ENCODE data around the gene BCL11B. TPM values are rescaled to one million over a fixed set of nuclear protein-coding genes. Genes with fewer than 3 reads are reported as not detected.
"Not testable (repeated sequence)": the region's sequence is repeated elsewhere in the genome, so short reads cannot be mapped to it uniquely, and the experiment has no call there.

BCL11B gene
- total RNA-seq, 1 donor = not detected

DNA sequence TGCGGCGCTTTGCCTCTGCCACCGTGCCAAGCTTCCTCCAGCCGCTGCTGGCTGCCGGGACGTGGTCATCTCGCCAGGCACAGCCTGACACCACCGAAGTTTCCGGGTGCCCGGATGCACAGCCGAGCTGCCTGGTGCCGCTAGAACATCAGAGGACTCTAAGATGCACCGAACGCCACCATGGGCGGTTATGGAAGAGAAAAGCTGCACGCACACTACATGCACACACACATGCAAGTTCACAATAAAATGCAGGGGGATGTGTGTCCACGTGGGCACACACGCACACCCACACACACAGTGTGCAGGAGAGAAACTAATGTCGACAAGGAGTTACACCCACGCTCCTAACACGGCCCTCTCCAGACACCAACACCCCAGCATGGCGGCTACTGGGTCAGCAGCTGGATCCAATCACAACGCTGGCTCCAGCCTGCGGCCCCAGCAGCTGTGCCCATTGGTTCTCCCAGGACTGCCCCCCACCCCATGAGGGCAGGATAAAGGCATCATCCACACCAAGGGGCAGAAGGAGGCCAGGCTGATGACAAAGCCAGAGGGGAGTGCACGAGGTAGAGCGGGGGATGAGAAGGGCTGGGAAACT is 82.7 kb downstream of the BCL11B start:
- DNase-seq (ENCODE audit: low read depth) = no peak
- TF ChIP-seq, protein P1, sequence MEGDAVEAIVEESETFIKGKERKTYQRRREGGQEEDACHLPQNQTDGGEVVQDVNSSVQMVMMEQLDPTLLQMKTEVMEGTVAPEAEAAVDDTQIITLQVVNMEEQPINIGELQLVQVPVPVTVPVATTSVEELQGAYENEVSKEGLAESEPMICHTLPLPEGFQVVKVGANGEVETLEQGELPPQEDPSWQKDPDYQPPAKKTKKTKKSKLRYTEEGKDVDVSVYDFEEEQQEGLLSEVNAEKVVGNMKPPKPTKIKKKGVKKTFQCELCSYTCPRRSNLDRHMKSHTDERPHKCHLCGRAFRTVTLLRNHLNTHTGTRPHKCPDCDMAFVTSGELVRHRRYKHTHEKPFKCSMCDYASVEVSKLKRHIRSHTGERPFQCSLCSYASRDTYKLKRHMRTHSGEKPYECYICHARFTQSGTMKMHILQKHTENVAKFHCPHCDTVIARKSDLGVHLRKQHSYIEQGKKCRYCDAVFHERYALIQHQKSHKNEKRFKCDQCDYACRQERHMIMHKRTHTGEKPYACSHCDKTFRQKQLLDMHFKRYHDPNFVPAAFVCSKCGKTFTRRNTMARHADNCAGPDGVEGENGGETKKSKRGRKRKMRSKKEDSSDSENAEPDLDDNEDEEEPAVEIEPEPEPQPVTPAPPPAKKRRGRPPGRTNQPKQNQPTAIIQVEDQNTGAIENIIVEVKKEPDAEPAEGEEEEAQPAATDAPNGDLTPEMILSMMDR (IDR thresholded peaks at IDR 0.05; ENCODE audit: insufficient read depth, low read depth, low read length) = no peak
- no peak overlapping the region for H3K4me3 ChIP-seq (ENCODE audit: low read depth, low read length)

DNA sequence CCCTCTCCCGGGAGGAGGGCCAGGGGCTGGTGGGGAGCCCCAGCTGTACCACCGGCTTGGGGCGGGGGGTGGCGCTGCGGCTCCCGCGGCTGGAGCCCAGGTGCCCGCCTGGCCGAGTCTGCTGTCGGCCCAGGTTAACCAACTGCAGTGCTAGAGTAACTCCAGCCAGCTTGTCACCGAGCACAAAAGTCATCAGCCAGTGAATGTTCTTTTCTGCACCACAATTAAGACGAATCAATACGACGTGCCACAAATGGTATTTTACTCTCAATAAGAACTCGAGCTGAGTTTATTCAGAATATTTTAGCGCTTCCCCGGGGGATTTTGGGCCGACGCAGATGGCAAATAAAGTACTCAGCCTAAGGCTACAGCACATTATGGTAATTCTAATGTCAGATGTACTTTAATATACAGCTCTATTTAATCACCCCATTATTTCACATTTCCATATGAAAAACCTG is 83.2 kb downstream of the BCL11B start:
- TF ChIP-seq, protein P1 (IDR thresholded peaks at IDR 0.05; ENCODE audit: insufficient read depth, low read depth, low read length) = no peak
- no peak overlapping the region for H3K4me3 ChIP-seq (ENCODE audit: low read depth, low read length)
- no peak for DNase-seq (ENCODE audit: low read depth)

DNA sequence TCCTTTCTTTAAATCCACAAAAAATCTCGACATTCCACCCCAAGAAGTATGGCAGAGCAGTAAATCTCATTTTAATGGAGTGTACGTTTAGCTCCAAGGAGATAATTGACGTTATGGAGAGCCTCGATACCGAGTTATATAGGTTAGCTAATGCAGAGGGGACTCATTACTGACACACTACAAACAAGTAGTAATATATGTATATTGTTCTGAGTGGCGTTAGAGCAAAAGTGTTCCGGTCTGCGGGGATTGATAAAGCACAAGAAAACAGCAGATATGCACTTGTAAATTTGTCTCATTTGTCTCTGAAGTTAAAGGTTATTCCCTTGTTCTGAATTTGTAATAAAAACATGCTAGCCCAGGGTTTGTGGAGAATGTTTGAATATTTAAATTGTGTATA is 84.1 kb downstream of the BCL11B start:
- no peak for DNase-seq (ENCODE audit: low read depth)
- TF ChIP-seq, protein P1 (IDR thresholded peaks at IDR 0.05; ENCODE audit: insufficient read depth, low read depth, low read length) = no peak
- H3K4me3 ChIP-seq (ENCODE audit: low read depth, low read length) = no peak overlapping the region

DNA sequence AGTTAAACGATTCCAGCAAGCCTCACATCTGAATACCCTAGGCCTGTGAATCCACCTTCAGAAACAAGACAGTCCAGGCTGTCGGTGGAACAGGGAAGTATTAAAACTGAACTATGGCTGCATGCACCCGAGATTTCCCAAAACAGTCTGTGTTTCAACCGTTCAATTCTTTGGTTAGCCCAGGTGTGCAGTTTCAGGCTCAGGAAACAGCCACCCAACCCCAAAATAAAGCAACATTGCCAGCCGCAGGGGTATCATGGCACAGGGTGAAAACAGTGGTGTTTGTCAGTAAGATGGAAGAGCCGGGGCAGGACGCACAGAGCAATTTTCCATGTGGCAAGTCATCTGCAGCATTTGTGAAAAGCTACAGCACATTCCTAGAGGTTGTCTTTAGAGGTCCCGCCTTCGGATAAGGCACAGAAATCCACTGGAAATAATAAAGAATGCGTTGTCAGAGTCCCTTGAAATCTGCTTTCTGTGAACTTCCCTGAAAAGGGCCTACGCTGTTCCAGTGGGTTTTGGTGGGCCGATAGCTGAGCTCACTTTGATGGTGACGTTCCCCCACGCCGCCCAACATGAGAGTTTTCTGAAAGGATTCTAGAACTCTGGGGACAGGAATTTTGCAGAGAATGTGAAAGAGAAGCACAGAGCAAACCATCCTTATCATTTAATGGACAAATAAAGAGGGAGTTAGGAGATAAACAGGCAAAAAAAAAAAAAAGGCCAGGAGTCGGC is 84.9 kb downstream of the BCL11B start:
- TF ChIP-seq, protein P1 (IDR thresholded peaks at IDR 0.05; ENCODE audit: insufficient read depth, low read depth, low read length) = no peak
- DNase-seq (ENCODE audit: low read depth) = no peak
- H3K4me3 ChIP-seq (ENCODE audit: low read depth, low read length) = no peak overlapping the region

DNA sequence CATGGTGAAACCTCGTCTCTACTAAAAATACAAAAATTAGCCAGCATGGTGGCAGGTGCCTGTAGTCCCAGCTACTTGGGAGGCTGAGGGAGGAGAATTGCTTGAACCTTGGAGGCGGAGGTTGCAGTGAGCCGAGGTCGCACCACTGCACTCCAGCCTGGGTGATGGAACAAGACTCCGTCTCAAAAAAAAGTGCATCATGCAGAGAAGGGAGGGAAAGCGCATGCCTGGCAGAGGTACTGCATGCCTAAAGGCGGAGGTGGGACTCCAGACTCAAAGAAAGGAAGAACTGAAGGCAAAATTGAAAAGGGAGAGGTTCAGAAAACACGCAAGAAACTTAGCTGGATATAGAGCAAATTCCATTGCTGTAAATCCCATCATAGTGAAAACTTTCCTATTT is 85.7 kb downstream of the BCL11B start:
- DNase-seq (ENCODE audit: low read depth); H3K4me3 ChIP-seq (ENCODE audit: low read depth, low read length): not testable (repeated sequence)

DNA sequence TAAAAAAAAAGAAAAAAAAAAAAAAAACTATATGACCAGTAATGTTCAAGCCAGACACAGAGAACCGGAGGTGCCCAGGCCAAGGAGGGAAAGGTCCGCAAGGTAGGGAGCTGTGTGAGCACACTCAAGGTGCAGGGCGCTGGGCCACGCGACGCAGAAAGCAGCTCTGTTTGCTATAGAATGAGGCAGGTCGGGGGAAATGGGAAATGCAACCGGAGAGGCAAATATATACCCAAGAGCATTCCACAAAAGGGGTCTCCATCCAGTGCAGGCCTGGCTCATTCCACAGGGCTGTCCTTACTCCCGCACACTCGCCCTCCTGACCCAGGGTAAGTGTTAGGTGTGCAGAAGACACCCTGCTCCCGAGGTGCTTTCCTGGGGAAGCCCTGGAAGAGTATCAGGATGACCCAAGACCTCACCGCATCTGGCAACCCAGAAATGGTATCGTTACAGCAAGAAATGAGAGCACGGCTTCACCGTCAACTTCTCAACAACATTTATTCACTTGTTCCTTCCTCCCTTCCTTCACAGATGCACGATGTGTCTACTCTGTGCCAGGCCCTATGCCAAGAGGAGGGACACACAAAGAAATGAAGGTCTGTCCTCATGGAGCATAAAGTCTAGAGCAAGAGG is 86.4 kb downstream of the BCL11B start:
- no peak for DNase-seq (ENCODE audit: low read depth)
- TF ChIP-seq, protein P1 (IDR thresholded peaks at IDR 0.05; ENCODE audit: insufficient read depth, low read depth, low read length) = no peak

DNA sequence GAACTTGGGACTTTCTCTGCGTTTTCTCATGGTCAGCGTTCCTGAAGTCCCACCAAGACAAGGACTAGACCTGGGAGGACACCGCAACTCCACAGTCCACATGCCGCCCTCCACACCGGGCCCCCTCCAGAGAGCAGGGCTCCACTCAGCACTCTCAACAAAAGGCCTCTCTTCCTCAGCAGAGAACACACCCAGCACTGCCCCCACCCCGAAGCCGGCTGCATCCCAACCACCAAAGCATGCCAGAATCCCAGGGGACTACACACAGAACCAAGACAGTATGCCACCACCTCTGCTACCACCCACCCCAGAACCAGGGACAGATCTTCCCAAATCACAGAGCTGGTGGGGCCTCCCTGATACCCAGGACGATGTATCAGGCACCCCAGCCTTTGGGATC is 88.3 kb downstream of the BCL11B start:
- TF ChIP-seq, protein P1 (IDR thresholded peaks at IDR 0.05; ENCODE audit: insufficient read depth, low read depth, low read length) = no peak
- no peak overlapping the region for H3K4me3 ChIP-seq (ENCODE audit: low read depth, low read length)
- no peak for DNase-seq (ENCODE audit: low read depth)

More for the DNA sequence above, 86.4 kb downstream of the BCL11B start:
- no peak overlapping the region for H3K4me3 ChIP-seq (ENCODE audit: low read depth, low read length)
